HepG2 (cell line): Measurements from ENCODE around the gene LTA. TPM values are rescaled to one million over a fixed set of nuclear protein-coding genes. Genes with fewer than 3 reads are reported as not detected.

Experiments
- CREB3 ChIP-seq: sonication (generic); formaldehyde crosslinking; IDR thresholded peaks from 2 replicates; pipeline ENCODE4 v1.5.0; 2020; ENCODE audit warnings: missing genetic modification reagents
- FOXC1 ChIP-seq: sonication (generic); formaldehyde crosslinking; IDR thresholded peaks from 2 replicates; pipeline ENCODE4 v1.8.0; 2022; ENCODE audit warnings: mild to moderate bottlenecking, missing genetic modification reagents, borderline replicate concordance
- HIVEP1 ChIP-seq: sonication (generic); formaldehyde crosslinking; IDR thresholded peaks from 2 replicates; pipeline ENCODE4 v1.4.0; 2020; ENCODE audit warnings: mild to moderate bottlenecking, missing genetic modification reagents
- HNRNPL ChIP-seq: fragments of 200-400 bp; formaldehyde crosslinking; IDR thresholded peaks from 2 replicates; pipeline ENCODE4 v1.6.1; 2017; ENCODE audit warnings: mild to moderate bottlenecking, low read depth, low read length
- KMT2B ChIP-seq: IDR thresholded peaks from 2 replicates; pipeline ENCODE4 v1.6.1; 2016; ENCODE audit warnings: missing genetic modification reagents, missing compliant biosample characterization
- TEAD3 ChIP-seq: optimal IDR thresholded peaks from 2 replicates; pipeline ENCODE3; 2016; ENCODE audit warnings: borderline replicate concordance
- ZBTB39 ChIP-seq: sonication (generic); formaldehyde crosslinking; IDR thresholded peaks from 2 replicates; pipeline ENCODE4 v1.5.0; 2020; ENCODE audit warnings: missing genetic modification reagents
- ZNF335 ChIP-seq: sonication (generic); formaldehyde crosslinking; IDR thresholded peaks from 2 replicates; pipeline ENCODE4 v1.4.0; 2020; ENCODE audit warnings: missing genetic modification reagents
- ZNF614 ChIP-seq: IDR thresholded peaks from 2 replicates; pipeline ENCODE4 v1.6.1; 2018; ENCODE audit warnings: missing biosample characterization, missing genetic modification reagents, inconsistent platforms, borderline replicate concordance
- ZNF710 ChIP-seq: sonication (generic); formaldehyde crosslinking; IDR thresholded peaks from 2 replicates; pipeline ENCODE4 v1.5.0; 2020; ENCODE audit warnings: mild to moderate bottlenecking, missing genetic modification reagents, borderline replicate concordance
- ZNF768 ChIP-seq: sonication (generic); formaldehyde crosslinking; IDR thresholded peaks from 2 replicates; pipeline ENCODE4 v1.4.0; 2020; ENCODE audit warnings: missing genetic modification reagents
- ZNF775 ChIP-seq: sonication (generic); formaldehyde crosslinking; IDR thresholded peaks from 2 replicates; pipeline ENCODE4 v1.4.0; 2020; ENCODE audit warnings: missing genetic modification reagents, mild to moderate bottlenecking, moderate library complexity, borderline replicate concordance
- ZNF850 ChIP-seq: sonication (generic); formaldehyde crosslinking; conservative IDR thresholded peaks from 2 replicates; pipeline ENCODE4 v1.9.0; 2021; ENCODE audit warnings: mild to moderate bottlenecking, missing genetic modification reagents
- polyA plus RNA-seq, 8 experiments: library from polyadenylated mRNA; depleted of rRNA in 3 of 8; stranded (reverse) in 7 of 8; unstranded in 1 of 8; fragments of >200 nt; fragmentation: Illumina TruSeq in 4 of 8; extraction: Trizol in 4 of 8; gene quantifications; 2 replicates each; pipeline versions ENCODE4 v1.2.1 to v1.2.3, GENCODE V29; 2011 to 2016; ENCODE audit warnings: low read depth in 4 of 8, missing spikeins in 1 of 8, mixed read lengths in 1 of 8; ENCODE audit not compliant: insufficient read depth in 1 of 8
- total RNA-seq, 5 experiments: library from RNA; depleted of rRNA; stranded (reverse); fragments of >200 nt; fragmentation: Illumina TruSeq; extraction: Trizol; gene quantifications; 2 replicates each; pipeline ENCODE4 v1.2.3, GENCODE V29; 2016; ENCODE audit warnings: low read depth in 1 of 5
- TF ChIP-seq, protein P1 (sequence below): sonication (generic); formaldehyde crosslinking; IDR thresholded peaks from 2 replicates; pipeline ENCODE4 v1.5.0; 2020; ENCODE audit warnings: missing genetic modification reagents, mild to moderate bottlenecking, borderline replicate concordance
- TF ChIP-seq, protein P2 (sequence below): sonication (generic); formaldehyde crosslinking; IDR thresholded peaks from 2 replicates; pipeline ENCODE4 v1.5.0; 2020; ENCODE audit warnings: mild to moderate bottlenecking, missing genetic modification reagents
- TF ChIP-seq, protein P3 (sequence below): sonication (generic); formaldehyde crosslinking; IDR thresholded peaks from 2 replicates; pipeline ENCODE4 v1.8.0; 2022; ENCODE audit warnings: missing genetic modification reagents, mild to moderate bottlenecking, inconsistent platforms, borderline replicate concordance
- TF ChIP-seq, protein P4 (sequence below): sonication (generic); formaldehyde crosslinking; IDR thresholded peaks from 2 replicates; pipeline ENCODE4 v1.5.0; 2020; ENCODE audit warnings: missing genetic modification reagents

The LTA gene
- total and polyA plus RNA-seq, 2 of the 13 experiments (the other 11 are each of a cell fraction or from before 2014, with no cell fraction given): 0.09 TPM; not detected in 1

DNA sequence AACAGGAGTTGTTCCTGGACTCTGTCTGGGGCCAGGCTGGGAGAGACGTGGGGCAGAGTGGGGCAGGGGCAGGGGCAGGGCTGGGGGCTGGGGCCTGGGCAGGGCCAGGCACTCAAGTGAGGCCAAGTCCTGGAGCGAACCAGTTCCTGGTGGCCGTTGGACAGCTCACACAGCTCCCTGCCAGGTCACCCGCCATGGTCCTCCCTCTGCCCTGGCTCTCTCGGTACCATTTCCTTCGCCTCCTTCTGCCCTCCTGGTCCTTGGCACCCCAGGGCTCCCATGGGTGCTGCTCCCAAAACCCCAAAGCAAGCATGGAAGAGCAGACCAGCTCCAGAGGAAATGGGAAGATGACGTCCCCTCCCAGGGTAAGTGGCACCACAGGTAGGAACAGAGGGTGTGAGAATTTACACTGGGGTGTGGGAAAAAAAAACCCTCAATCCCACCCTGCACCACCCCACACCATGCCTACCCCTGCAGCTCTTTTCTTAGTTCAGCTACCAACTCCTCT, 43.2 kb upstream of the LTA start, which contains the start of gene MCCD1 (continued):
- TF ChIP-seq ZBTB39 (no peak), ZNF775 (CRISPR knock-in tag) (no peak), HNRNPL (0 out of 2 replicates have a peak, but pooled peaks have one; percentile 18), HIVEP1 (CRISPR knock-in tag) (0 out of 2 replicates have a peak, but pooled peaks have one; percentile 15), TEAD3 (CRISPR knock-in tag) (no peak), KMT2B (no peak), ZNF768 (CRISPR knock-in tag) (0 out of 2 replicates have a peak, but pooled peaks have one; percentile 45), ZNF850 (CRISPR knock-in tag) (0 out of 2 replicates have a peak, but pooled peaks have one; percentile 28), ZNF614 (no peak), ZNF710 (CRISPR knock-in tag) (no peak), CREB3 (no peak), FOXC1 (CRISPR knock-in tag) (no peak), ZNF335 (CRISPR knock-in tag) (no peak)
- TF ChIP-seq, protein P1, sequence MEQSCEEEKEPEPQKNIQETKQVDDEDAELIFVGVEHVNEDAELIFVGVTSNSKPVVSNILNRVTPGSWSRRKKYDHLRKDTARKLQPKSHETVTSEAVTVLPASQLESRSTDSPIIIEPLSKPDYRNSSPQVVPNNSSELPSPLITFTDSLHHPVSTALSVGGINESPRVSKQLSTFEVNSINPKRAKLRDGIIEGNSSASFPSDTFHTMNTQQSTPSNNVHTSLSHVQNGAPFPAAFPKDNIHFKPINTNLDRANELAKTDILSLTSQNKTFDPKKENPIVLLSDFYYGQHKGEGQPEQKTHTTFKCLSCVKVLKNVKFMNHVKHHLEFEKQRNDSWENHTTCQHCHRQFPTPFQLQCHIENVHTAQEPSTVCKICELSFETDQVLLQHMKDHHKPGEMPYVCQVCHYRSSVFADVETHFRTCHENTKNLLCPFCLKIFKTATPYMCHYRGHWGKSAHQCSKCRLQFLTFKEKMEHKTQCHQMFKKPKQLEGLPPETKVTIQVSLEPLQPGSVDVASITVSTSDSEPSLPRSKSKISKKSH (CRISPR knock-in tag): 0 out of 2 replicates have a peak, but pooled peaks have one; percentile 39
- TF ChIP-seq, protein P2, sequence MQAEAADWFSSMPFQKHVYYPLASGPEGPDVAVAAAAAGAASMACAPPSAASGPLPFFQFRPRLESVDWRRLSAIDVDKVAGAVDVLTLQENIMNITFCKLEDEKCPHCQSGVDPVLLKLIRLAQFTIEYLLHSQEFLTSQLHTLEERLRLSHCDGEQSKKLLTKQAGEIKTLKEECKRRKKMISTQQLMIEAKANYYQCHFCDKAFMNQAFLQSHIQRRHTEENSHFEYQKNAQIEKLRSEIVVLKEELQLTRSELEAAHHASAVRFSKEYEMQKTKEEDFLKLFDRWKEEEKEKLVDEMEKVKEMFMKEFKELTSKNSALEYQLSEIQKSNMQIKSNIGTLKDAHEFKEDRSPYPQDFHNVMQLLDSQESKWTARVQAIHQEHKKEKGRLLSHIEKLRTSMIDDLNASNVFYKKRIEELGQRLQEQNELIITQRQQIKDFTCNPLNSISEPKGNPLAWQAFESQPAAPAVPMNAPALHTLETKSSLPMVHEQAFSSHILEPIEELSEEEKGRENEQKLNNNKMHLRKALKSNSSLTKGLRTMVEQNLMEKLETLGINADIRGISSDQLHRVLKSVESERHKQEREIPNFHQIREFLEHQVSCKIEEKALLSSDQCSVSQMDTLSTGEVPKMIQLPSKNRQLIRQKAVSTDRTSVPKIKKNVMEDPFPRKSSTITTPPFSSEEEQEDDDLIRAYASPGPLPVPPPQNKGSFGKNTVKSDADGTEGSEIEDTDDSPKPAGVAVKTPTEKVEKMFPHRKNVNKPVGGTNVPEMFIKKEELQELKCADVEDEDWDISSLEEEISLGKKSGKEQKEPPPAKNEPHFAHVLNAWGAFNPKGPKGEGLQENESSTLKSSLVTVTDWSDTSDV: no peak
- TF ChIP-seq, protein P3, sequence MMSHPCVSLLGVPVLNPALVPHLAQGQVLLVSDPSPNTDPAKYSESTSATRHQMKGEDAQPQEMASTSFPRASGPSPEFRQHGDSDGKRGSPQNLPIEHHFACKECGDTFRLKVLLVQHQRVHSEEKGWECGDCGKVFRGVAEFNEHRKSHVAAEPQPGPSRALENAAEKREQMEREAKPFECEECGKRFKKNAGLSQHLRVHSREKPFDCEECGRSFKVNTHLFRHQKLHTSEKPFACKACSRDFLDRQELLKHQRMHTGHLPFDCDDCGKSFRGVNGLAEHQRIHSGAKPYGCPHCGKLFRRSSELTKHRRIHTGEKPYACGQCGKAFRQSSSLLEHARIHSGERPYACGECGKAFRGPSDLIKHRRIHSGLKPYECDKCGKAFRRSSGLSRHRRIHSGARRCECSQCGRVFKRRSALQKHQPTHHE: 0 out of 2 replicates have a peak, but pooled peaks have one; percentile 3
- TF ChIP-seq, protein P4, sequence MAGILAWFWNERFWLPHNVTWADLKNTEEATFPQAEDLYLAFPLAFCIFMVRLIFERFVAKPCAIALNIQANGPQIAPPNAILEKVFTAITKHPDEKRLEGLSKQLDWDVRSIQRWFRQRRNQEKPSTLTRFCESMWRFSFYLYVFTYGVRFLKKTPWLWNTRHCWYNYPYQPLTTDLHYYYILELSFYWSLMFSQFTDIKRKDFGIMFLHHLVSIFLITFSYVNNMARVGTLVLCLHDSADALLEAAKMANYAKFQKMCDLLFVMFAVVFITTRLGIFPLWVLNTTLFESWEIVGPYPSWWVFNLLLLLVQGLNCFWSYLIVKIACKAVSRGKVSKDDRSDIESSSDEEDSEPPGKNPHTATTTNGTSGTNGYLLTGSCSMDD (CRISPR knock-in tag): no peak
